ENCODE data around the gene KIF12.

KIF12 gene

DNA sequence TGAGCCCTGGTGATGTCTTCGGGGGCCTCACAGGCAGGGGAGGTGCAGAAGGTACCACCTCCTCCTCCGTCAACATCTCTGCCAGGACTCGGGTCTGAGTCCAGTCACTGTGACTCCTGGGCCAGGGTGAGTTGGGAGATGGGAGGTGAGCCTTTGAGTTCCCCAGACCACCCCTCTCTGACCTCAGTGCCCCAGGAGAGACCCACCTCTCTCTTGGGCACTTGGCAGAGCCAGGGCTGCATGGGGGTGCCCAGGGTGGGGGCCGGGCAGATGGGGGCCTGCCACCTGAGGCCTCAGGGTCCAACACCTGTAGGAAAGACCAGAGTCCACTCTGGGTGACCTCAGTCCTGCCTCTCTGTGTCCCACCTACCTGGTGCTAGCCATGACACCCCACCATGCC is 6.8 kb downstream of the KIF12 start:
- in situ Hi-C loops (cut with HindIII; ENCODE audit: low pct_ligation_motif_present, low sequenced_read_pairs): no loop called here
- no peak for DNase-seq
- no peak overlapping the region for H3K4me3 ChIP-seq (ENCODE audit: low read depth, low read length)

DNA sequence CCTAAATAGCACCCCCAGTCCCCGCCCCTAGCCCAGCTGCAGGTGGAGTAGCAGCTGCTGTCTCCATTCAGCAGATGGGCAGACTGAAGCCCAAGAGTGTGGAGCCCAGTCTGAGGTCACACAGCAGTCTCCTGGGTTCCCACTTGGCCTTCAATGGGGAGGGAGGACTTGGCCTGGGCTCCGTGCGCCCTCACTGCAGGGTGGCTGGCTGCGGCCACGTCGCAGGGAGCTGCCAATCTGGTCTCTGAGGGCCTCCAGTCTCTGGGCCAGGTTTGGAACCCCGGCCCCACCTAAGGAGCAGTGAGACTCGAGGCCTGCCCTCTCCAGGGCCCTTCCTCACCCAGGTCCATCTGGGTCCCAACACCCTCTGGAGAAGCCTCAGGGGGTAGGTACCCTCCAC is 7.4 kb downstream of the KIF12 start:
- Histone ChIP-seq H3K36me3 (replicated peaks) (no peaks in the 10 kb centered on the region), H3K4me3 (ENCODE audit: low read depth, low read length) (no peak overlapping the region), H3K27me3 (replicated peaks) (no peaks in the 10 kb centered on the region), H3K27ac (no peak overlapping the region)
- no peak for DNase-seq
- TF ChIP-seq, protein P1, sequence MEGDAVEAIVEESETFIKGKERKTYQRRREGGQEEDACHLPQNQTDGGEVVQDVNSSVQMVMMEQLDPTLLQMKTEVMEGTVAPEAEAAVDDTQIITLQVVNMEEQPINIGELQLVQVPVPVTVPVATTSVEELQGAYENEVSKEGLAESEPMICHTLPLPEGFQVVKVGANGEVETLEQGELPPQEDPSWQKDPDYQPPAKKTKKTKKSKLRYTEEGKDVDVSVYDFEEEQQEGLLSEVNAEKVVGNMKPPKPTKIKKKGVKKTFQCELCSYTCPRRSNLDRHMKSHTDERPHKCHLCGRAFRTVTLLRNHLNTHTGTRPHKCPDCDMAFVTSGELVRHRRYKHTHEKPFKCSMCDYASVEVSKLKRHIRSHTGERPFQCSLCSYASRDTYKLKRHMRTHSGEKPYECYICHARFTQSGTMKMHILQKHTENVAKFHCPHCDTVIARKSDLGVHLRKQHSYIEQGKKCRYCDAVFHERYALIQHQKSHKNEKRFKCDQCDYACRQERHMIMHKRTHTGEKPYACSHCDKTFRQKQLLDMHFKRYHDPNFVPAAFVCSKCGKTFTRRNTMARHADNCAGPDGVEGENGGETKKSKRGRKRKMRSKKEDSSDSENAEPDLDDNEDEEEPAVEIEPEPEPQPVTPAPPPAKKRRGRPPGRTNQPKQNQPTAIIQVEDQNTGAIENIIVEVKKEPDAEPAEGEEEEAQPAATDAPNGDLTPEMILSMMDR (IDR thresholded peaks at IDR 0.05; ENCODE audit: low read depth, low read length, missing control alignments): no peak
- in situ Hi-C loops (cut with HindIII; ENCODE audit: low pct_ligation_motif_present, low sequenced_read_pairs): no loop called here

More for the DNA sequence above, 6.8 kb downstream of the KIF12 start:
- no peak overlapping the region for H3K27ac ChIP-seq
- TF ChIP-seq, protein P1 (IDR thresholded peaks at IDR 0.05; ENCODE audit: low read depth, low read length, missing control alignments): no peak
- H3K27me3 ChIP-seq (replicated peaks): no peaks in the 10 kb centered on the region
- no peaks in the 10 kb centered on the region for H3K36me3 ChIP-seq (replicated peaks)

DNA sequence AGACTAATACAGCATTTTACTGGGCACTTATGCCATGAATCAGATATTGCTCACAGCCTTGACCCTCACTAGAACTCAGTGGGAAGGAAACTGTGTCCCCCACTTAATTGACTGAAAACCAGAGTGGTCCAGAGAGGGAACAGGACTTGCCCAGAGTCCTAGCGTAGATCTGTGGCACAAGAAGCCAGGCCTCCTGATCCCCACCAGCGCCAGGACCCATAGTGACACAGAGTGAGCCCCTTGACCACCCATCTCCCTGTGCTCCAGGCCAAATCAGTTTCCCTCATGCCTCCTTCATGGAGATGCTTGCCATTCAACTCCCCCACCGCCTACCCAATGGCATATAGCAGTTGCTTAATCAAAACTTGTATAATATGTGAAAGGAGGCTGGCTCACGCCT is 8.3 kb downstream of the KIF12 start:
- Histone ChIP-seq H3K4me3 (ENCODE audit: low read depth, low read length) (no peak overlapping the region), H3K27ac (no peak overlapping the region), H3K27me3 (replicated peaks) (no peaks in the 10 kb centered on the region), H3K36me3 (replicated peaks) (no peaks in the 10 kb centered on the region)
- no peak for DNase-seq
- TF ChIP-seq, protein P1 (IDR thresholded peaks at IDR 0.05; ENCODE audit: low read depth, low read length, missing control alignments): no peak
- in situ Hi-C loops (cut with HindIII; ENCODE audit: low pct_ligation_motif_present, low sequenced_read_pairs): no loop called here

DNA sequence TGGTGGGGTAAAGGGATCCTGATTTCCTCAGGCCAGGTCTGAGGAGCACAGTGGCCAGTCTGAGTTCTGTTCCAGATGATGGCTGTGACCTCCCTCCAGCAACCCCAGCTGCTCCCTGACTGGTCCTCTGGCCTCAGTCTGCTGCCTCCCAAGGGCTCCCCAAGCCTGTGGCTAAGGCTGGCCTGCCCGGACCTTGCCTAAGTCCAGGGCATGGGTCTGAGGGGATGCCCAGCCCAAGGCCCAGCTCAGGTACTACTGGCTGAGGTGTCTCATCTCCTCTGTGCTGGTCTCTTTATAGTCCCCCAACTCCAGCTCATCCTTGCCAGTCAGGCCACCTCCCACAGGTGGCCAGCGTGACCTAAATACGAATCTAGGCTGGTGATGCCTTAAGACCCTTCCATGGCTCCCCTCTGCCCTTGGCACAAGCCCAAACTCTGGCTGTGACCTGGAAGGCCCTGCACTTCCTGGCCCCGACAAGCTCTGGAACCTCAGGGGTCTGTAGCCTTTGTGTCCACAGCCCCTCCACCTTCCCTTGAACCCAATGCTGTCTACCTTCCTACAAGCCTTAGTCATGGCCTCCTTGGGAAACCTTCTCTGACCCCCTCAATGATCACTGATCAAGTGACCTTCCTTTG is 9.8 kb downstream of the KIF12 start:
- in situ Hi-C loops (cut with HindIII; ENCODE audit: low pct_ligation_motif_present, low sequenced_read_pairs): no loop called here
- no peaks in the 10 kb centered on the region for H3K27me3 ChIP-seq (replicated peaks)
- no peaks in the 10 kb centered on the region for H3K36me3 ChIP-seq (replicated peaks)
- H3K4me3 ChIP-seq (ENCODE audit: low read depth, low read length): no peak overlapping the region
- no peak overlapping the region for H3K27ac ChIP-seq
- DNase-seq: no peak
- TF ChIP-seq, protein P1 (IDR thresholded peaks at IDR 0.05; ENCODE audit: low read depth, low read length, missing control alignments): no peak

DNA sequence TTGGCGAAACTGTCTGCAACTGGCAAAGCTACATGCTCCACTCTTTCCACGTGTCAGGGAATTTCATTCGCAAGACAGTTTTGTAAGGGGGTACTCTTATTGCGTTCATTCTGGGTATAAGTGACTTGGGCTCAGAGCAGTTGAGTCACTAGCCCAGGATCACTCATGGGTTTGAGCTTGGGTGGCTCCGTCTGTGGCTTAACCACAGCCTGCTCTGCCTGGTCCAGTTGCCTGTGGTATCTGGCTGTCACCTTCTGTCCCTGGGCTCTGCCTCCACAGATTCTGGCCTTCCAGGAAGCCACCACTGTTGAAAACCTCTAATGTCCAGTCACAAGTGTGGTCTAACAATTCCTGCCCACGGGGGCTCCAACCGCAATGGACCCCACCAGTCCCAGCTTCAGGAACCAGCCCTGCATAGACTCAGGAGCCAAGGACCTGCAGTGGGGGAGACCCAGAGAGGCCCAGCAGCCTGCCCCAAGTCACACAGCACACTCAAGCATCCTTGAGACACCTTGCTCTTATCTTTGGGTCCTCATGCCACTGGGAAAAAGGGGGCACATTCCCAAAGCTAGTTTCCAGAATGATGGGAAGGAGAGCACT is 10.4 kb downstream of the KIF12 start:
- in situ Hi-C loops (cut with HindIII; ENCODE audit: low pct_ligation_motif_present, low sequenced_read_pairs): no loop called here
- Histone ChIP-seq H3K27ac (no peak overlapping the region), H3K4me3 (ENCODE audit: low read depth, low read length) (no peak overlapping the region), H3K36me3 (replicated peaks) (no peaks in the 10 kb centered on the region), H3K27me3 (replicated peaks) (no peaks in the 10 kb centered on the region)
- DNase-seq: no peak
- TF ChIP-seq, protein P1 (IDR thresholded peaks at IDR 0.05; ENCODE audit: low read depth, low read length, missing control alignments): no peak

DNA sequence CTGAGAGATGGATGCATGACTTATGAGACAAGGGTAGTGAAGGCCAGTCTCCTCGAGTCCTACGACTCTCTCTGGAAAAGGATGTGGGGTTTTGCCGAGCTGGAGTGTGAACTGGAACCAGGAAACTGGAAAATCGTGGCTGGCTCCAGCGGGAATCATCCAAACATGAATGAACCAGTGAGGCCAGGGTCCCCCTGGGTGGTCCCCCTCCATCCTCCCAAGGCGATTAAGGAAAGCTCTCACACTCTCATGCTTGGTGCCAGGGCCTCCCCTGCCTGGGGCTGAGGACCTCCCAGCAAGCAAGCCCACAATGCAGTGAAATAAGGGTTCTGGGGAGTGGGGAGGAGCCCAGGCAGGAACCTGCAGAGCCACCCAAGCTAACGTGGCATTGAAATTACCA is 11.4 kb downstream of the KIF12 start:
- H3K27me3 ChIP-seq (replicated peaks): no peaks in the 10 kb centered on the region
- no peak overlapping the region for H3K4me3 ChIP-seq (ENCODE audit: low read depth, low read length)
- no peak overlapping the region for H3K27ac ChIP-seq
- DNase-seq: no peak
- in situ Hi-C loops (cut with HindIII; ENCODE audit: low pct_ligation_motif_present, low sequenced_read_pairs): no loop called here
- TF ChIP-seq, protein P1 (IDR thresholded peaks at IDR 0.05; ENCODE audit: low read depth, low read length, missing control alignments): no peak
- no peaks in the 10 kb centered on the region for H3K36me3 ChIP-seq (replicated peaks)

Measured in brain microvascular endothelial cell (primary cell).